ENCODE results near the gene KLHDC7B.
A peak's percentile ranks its signal among the peaks of the same experiment; 100 is the strongest.

Gene KLHDC7B

DNA sequence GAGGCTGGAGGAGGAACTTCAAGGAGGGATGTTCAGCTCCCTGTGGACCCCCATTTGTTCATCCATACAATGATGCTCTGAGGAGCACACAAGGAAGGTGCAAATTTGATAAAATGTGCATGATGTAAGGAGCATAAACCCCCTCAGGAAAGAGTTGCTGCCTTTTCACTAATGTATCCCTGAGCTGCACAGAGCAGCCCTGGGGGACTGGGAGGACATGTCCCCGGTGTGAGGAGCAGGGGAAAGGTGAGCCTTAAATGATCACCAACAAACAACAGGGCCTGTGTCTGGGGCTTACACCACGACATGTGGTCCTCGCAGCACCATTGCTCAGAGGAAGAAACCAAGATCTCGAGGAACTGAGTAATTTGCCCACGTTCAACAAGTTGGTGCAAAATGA lies 51.4 kb downstream of the KLHDC7B start:
- no peaks in the 10 kb centered on the region for H3K27me3 ChIP-seq (ENCODE audit: insufficient read depth, insufficient read length)
- no peak overlapping the region for H3K4me3 ChIP-seq (ENCODE audit: insufficient read length, low read depth)
- peaks cover 3% of the 10 kb centered on the region for H3K4me1 ChIP-seq (ENCODE audit: insufficient read depth, insufficient read length)
- H3K9ac ChIP-seq (ENCODE audit: insufficient read length, low read depth): no peak overlapping the region
- H3K9me3 ChIP-seq (ENCODE audit: insufficient read depth, low read length): no peaks in the 10 kb centered on the region
- TF ChIP-seq ZNF274 (IDR thresholded peaks at IDR 0.05; ENCODE audit: low read depth, low read length) (no peak), SUZ12 (IDR thresholded peaks at IDR 0.05; ENCODE audit: extremely low read depth, insufficient read depth, insufficient read length) (no peak), YY1 (IDR thresholded peaks at IDR 0.05; ENCODE audit: insufficient read depth, insufficient read length) (no peak)
- H3K36me3 ChIP-seq (ENCODE audit: insufficient read depth, insufficient read length, low read length): peaks cover 11% of the 10 kb centered on the region
- no peak for DNase-seq (ENCODE audit: low read depth, low spot score)

DNA sequence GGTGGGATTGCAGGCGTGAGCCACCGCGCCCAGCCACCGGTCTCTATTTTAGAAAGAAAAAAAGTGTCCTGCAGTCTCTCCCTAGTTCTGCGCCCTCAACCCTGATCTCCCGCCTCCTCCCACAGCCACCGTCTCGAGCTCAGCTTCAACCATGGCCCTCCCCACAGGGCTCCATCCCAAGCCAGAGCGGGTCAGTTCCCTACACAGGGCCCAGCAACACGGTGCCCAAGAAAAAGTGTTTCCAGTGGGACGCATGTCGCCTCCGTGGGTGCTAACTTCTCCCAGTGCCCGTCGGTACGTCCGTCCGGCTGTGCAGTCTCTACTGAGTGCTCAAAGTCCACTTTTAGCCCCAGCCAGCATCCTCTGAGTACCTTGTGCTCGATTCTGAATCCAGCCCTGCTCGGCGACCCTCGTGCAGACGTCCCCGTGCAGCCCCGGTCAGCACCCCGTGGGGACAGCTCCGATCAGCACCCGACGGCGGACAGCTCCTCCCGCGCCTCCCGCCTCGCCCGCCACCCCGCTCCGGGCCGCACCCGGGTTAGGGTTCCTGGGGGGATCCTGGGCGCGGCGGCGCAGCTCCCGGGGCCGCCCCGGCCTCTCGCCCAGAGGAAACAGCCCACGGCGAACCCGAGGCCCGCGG lies 54.2 kb downstream of the KLHDC7B start:
- peaks cover 16% of the 10 kb centered on the region for H3K36me3 ChIP-seq (ENCODE audit: insufficient read depth, insufficient read length, low read length)
- no peak overlapping the region for H3K4me3 ChIP-seq (ENCODE audit: insufficient read length, low read depth)
- TF ChIP-seq SUZ12 (IDR thresholded peaks at IDR 0.05; ENCODE audit: extremely low read depth, insufficient read depth, insufficient read length): no peak
- TF ChIP-seq YY1 (IDR thresholded peaks at IDR 0.05; ENCODE audit: insufficient read depth, insufficient read length): no peak
- no peak for TF ChIP-seq ZNF274 (IDR thresholded peaks at IDR 0.05; ENCODE audit: low read depth, low read length)
- no peaks in the 10 kb centered on the region for H3K9me3 ChIP-seq (ENCODE audit: insufficient read depth, low read length)
- no peak overlapping the region for H3K9ac ChIP-seq (ENCODE audit: insufficient read length, low read depth)
- no peak for DNase-seq (ENCODE audit: low read depth, low spot score)
- peaks cover 3% of the 10 kb centered on the region for H3K4me1 ChIP-seq (ENCODE audit: insufficient read depth, insufficient read length)
- H3K27me3 ChIP-seq (ENCODE audit: insufficient read depth, insufficient read length): no peaks in the 10 kb centered on the region

DNA sequence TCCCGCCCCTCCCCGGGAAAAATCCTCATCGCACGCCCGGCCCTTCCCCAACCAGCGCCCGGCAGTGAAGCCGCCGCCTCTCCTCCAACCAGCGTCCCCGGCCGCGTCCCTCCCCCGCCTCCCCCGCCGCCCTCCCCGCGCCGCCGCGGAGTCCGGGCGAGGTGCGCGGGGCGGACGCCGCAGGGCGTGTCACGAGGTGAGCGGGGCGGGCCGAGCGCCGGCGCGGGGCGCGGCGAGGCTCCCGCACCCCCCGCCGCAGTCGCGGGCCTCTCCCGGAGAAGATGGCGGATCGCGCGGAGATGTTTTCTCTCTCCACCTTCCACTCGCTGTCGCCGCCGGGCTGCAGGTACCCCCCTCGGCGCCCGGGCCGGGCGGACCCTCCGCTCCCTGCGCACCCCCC lies 54.8 kb downstream of the KLHDC7B start, which contains the start of gene MAPK8IP2:
TSS of gene MAPK8IP2 (plus strand) at position 256 of the 400 bp plus-strand sequence. CDS start at position 282, 26 bp downstream.
- no peaks in the 10 kb centered on the region for H3K27me3 ChIP-seq (ENCODE audit: insufficient read depth, insufficient read length)
- H3K9me3 ChIP-seq (ENCODE audit: insufficient read depth, low read length): no peaks in the 10 kb centered on the region
- peak within 1 kb of the TSS; percentile 37 for H3K4me3 ChIP-seq (ENCODE audit: insufficient read length, low read depth)
- peaks cover 16% of the 10 kb centered on the region for H3K36me3 ChIP-seq (ENCODE audit: insufficient read depth, insufficient read length, low read length)
- peak within 1 kb of the TSS; percentile 58 for H3K9ac ChIP-seq (ENCODE audit: insufficient read length, low read depth)
- no peak for DNase-seq (ENCODE audit: low read depth, low spot score)
- no peak for TF ChIP-seq SUZ12 (IDR thresholded peaks at IDR 0.05; ENCODE audit: extremely low read depth, insufficient read depth, insufficient read length)
- no peak for TF ChIP-seq ZNF274 (IDR thresholded peaks at IDR 0.05; ENCODE audit: low read depth, low read length)
- TF ChIP-seq YY1 (IDR thresholded peaks at IDR 0.05; ENCODE audit: insufficient read depth, insufficient read length): no peak
- H3K4me1 ChIP-seq (ENCODE audit: insufficient read depth, insufficient read length): peaks cover 3% of the 10 kb centered on the region
